ENCODE measurements around the gene LENG1.
"Not testable (repeated sequence)": the region's sequence is repeated elsewhere in the genome, so short reads cannot be mapped to it uniquely, and the experiment has no call there.

LENG1 gene

GRCh38 chr19:54183431-54183830 lies 23.9 kb upstream of the LENG1 start:
- POLR2A ChIA-PET = interaction anchor here (0.8 kb wide), 1 partner anchor 8 kb away, joined by 3 read pairs; no protein-coding TSS in a partner anchor
- Histone ChIP-seq H3K36me3 (ENCODE audit: control insufficient read depth in 4 of 4, insufficient read depth in 4 of 4, low read length in 3 of 4) (peaks cover 9 to 69% (median 57%) of the 10 kb centered on the region in 4 experiments), H3K4me3 (ENCODE audit: control insufficient read depth in 1 of 7, extremely low read depth in 1 of 7, insufficient read depth in 4 of 7, low read depth in 2 of 7, low read length in 6 of 7) (no peak overlapping the region), H3K27ac (ENCODE audit: insufficient read depth in 1 of 2, low read depth in 1 of 2, low read length in 2 of 2, poor library complexity in 1 of 2, severe bottlenecking in 2 of 2) (peak overlapping the region in 1 of 2 experiments; percentile 25), H3K4me1 (ENCODE audit: control extremely low read depth in 1 of 4, control insufficient read depth in 4 of 4, insufficient read depth in 4 of 4, low read length in 3 of 4) (peaks cover 4 to 33% (median 27%) of the 10 kb centered on the region in 4 experiments), H3K27me3 (replicated peaks in 2 of 5; ENCODE audit: control insufficient read depth in 4 of 5, insufficient read depth in 5 of 5, low read length in 4 of 5) (no peaks in the 10 kb centered on the region), H3K9me3 (ENCODE audit: control extremely low read depth in 1 of 5, control insufficient read depth in 4 of 5, insufficient read depth in 2 of 5, low read depth in 1 of 5, low read length in 4 of 5) (no peaks in the 10 kb centered on the region)
- CTCF ChIA-PET = interaction anchor here (1.1 to 2.2 kb wide), 3 partner anchors 13 to 49 kb away, joined by 3 to 8 read pairs (median 3); no protein-coding TSS in a partner anchor
- WGBS (ENCODE audit: insufficient coverage) = 93% methylated on average over 11 of the region's 11 CpGs
- DNase-seq = no peak

DNA sequence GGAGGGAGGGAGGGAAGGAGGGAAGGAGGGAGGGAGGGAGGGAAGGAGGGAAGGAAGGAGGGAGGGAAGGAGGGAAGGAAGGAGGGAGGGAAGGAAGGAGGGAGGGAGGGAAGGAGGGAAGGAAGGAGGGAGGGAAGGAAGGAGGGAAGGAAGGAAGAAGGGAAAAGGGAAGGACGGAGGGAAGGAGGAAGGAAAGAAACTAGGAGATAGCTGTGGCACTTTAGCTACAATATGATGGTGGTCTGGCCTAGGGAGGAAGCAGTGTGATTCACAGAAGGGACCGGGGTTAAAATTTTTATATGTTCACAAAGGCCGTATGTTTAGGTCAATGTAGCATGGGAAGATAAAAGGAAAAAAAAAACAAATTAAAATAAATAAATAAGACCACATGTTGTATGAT lies 22.4 kb upstream of the LENG1 start:
- H3K4me3 ChIP-seq (ENCODE audit: control insufficient read depth in 1 of 7, extremely low read depth in 1 of 7, insufficient read depth in 4 of 7, low read depth in 2 of 7, low read length in 6 of 7); DNase-seq; H3K27ac ChIP-seq (ENCODE audit: insufficient read depth in 1 of 2, low read depth in 1 of 2, low read length in 2 of 2, poor library complexity in 1 of 2, severe bottlenecking in 2 of 2); POLR2A ChIA-PET; H3K27me3 ChIP-seq (replicated peaks in 2 of 5; ENCODE audit: control insufficient read depth in 4 of 5, insufficient read depth in 5 of 5, low read length in 4 of 5); H3K9me3 ChIP-seq (ENCODE audit: control extremely low read depth in 1 of 5, control insufficient read depth in 4 of 5, insufficient read depth in 2 of 5, low read depth in 1 of 5, low read length in 4 of 5); CTCF ChIA-PET: not testable (repeated sequence)
- Histone ChIP-seq H3K36me3 (ENCODE audit: control insufficient read depth in 4 of 4, insufficient read depth in 4 of 4, low read length in 3 of 4) (peaks cover 9 to 71% (median 59%) of the 10 kb centered on the region in 4 experiments), H3K4me1 (ENCODE audit: control extremely low read depth in 1 of 4, control insufficient read depth in 4 of 4, insufficient read depth in 4 of 4, low read length in 3 of 4) (peaks cover 0 to 18% (median 13%) of the 10 kb centered on the region in 4 experiments)
- 92% methylated on average over 1 of the region's 3 CpGs for WGBS (ENCODE audit: insufficient coverage)

DNA sequence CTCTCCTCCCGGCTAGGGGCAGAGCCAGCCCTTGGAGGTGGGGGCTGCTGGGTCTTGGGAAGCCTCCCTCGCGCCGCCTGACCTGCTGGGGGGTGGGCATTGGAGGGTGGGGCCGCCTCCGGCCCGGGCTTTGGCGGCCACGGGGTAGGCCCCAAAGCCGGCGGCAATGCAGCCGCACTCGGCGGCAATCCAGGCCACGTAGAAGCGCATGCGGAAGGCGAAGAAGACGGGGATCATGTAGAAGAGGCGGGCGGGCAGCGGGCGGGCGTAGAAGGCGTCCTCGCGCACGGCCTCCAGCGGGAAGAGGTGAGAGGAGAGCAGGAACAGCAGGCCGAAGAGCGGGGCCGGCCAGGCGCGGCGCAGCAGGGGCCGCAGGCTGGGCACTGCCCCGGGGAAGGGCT lies 21.2 kb upstream of the LENG1 start:
- no peaks in the 10 kb centered on the region for H3K9me3 ChIP-seq (ENCODE audit: control extremely low read depth in 1 of 5, control insufficient read depth in 4 of 5, insufficient read depth in 2 of 5, low read depth in 1 of 5, low read length in 4 of 5)
- over 99% methylated on average over 25 of the region's 37 CpGs for WGBS (ENCODE audit: insufficient coverage)
- peak overlapping the region in 1 of 2 experiments; percentile 35 for H3K27ac ChIP-seq (ENCODE audit: insufficient read depth in 1 of 2, low read depth in 1 of 2, low read length in 2 of 2, poor library complexity in 1 of 2, severe bottlenecking in 2 of 2)
- peaks cover 8 to 72% (median 51%) of the 10 kb centered on the region in 4 experiments for H3K36me3 ChIP-seq (ENCODE audit: control insufficient read depth in 4 of 4, insufficient read depth in 4 of 4, low read length in 3 of 4)
- H3K27me3 ChIP-seq (replicated peaks in 2 of 5; ENCODE audit: control insufficient read depth in 4 of 5, insufficient read depth in 5 of 5, low read length in 4 of 5) = no peaks in the 10 kb centered on the region
- no peak for DNase-seq
- ChIA-PET POLR2A (no interaction called here), CTCF (interaction anchor here (1.1 to 1.6 kb wide), 3 partner anchors 9 to 52 kb away, joined by 3 to 7 read pairs (median 6); partner anchors contain the start of gene MBOAT7)
- H3K4me3 ChIP-seq (ENCODE audit: control insufficient read depth in 1 of 7, extremely low read depth in 1 of 7, insufficient read depth in 4 of 7, low read depth in 2 of 7, low read length in 6 of 7) = no peak overlapping the region
- peaks cover 0 to 15% (median 11%) of the 10 kb centered on the region in 4 experiments for H3K4me1 ChIP-seq (ENCODE audit: control extremely low read depth in 1 of 4, control insufficient read depth in 4 of 4, insufficient read depth in 4 of 4, low read length in 3 of 4)

GRCh38 chr19:54179921-54180461 lies 20.5 kb upstream of the LENG1 start:
- DNase-seq = peak; percentile 57 to 91 (median 87)
- Histone ChIP-seq H3K4me3 (ENCODE audit: control insufficient read depth in 1 of 7, extremely low read depth in 1 of 7, insufficient read depth in 4 of 7, low read depth in 2 of 7, low read length in 6 of 7) (no peak overlapping the region), H3K27ac (ENCODE audit: insufficient read depth in 1 of 2, low read depth in 1 of 2, low read length in 2 of 2, poor library complexity in 1 of 2, severe bottlenecking in 2 of 2) (peak overlapping the region in 1 of 2 experiments; percentile 35), H3K36me3 (ENCODE audit: control insufficient read depth in 4 of 4, insufficient read depth in 4 of 4, low read length in 3 of 4) (peaks cover 5 to 73% (median 48%) of the 10 kb centered on the region in 4 experiments), H3K27me3 (replicated peaks in 2 of 5; ENCODE audit: control insufficient read depth in 4 of 5, insufficient read depth in 5 of 5, low read length in 4 of 5) (no peaks in the 10 kb centered on the region), H3K9me3 (ENCODE audit: control extremely low read depth in 1 of 5, control insufficient read depth in 4 of 5, insufficient read depth in 2 of 5, low read depth in 1 of 5, low read length in 4 of 5) (no peaks in the 10 kb centered on the region), H3K4me1 (ENCODE audit: control extremely low read depth in 1 of 4, control insufficient read depth in 4 of 4, insufficient read depth in 4 of 4, low read length in 3 of 4) (peaks cover 0 to 15% (median 11%) of the 10 kb centered on the region in 4 experiments)
- WGBS (ENCODE audit: insufficient coverage) = 77% methylated on average over 10 of the region's 10 CpGs
- ChIA-PET CTCF (interaction anchor here (1.1 to 1.6 kb wide), 3 partner anchors 9 to 52 kb away, joined by 3 to 7 read pairs (median 6); partner anchors contain the start of gene MBOAT7), POLR2A (interaction anchor here (1.0 kb wide), 1 partner anchor 43 kb away, joined by 3 read pairs; the partner anchor contains the start of gene CNOT3)

- H3K27me3 ChIP-seq (replicated peaks in 2 of 5; ENCODE audit: control insufficient read depth in 4 of 5, insufficient read depth in 5 of 5, low read length in 4 of 5) = no peaks in the 10 kb centered on the region
- H3K27ac ChIP-seq (ENCODE audit: insufficient read depth in 1 of 2, low read depth in 1 of 2, low read length in 2 of 2, poor library complexity in 1 of 2, severe bottlenecking in 2 of 2) = peak overlapping the region; percentile 35 to 42
- POLR2A ChIA-PET = interaction anchor here (1.0 kb wide), 1 partner anchor 42 kb away, joined by 3 read pairs; the partner anchor contains the start of gene CNOT3
- no peak for DNase-seq
- H3K4me1 ChIP-seq (ENCODE audit: control extremely low read depth in 1 of 4, control insufficient read depth in 4 of 4, insufficient read depth in 4 of 4, low read length in 3 of 4) = peaks cover 0 to 15% (median 11%) of the 10 kb centered on the region in 4 experiments
- no peak overlapping the region for H3K4me3 ChIP-seq (ENCODE audit: control insufficient read depth in 1 of 7, extremely low read depth in 1 of 7, insufficient read depth in 4 of 7, low read depth in 2 of 7, low read length in 6 of 7)
- 93% methylated on average over 8 of the region's 10 CpGs for WGBS (ENCODE audit: insufficient coverage)
- no peaks in the 10 kb centered on the region for H3K9me3 ChIP-seq (ENCODE audit: control extremely low read depth in 1 of 5, control insufficient read depth in 4 of 5, insufficient read depth in 2 of 5, low read depth in 1 of 5, low read length in 4 of 5)
- peaks cover 5 to 73% (median 48%) of the 10 kb centered on the region in 4 experiments for H3K36me3 ChIP-seq (ENCODE audit: control insufficient read depth in 4 of 4, insufficient read depth in 4 of 4, low read length in 3 of 4)
- CTCF ChIA-PET = interaction anchor here (1.1 to 1.6 kb wide), 3 partner anchors 9 to 53 kb away, joined by 3 to 7 read pairs (median 6); partner anchors contain the start of gene MBOAT7
Observed at GRCh38 chr19:54179262-54179852, 19.8 kb upstream of the LENG1 start.

DNA sequence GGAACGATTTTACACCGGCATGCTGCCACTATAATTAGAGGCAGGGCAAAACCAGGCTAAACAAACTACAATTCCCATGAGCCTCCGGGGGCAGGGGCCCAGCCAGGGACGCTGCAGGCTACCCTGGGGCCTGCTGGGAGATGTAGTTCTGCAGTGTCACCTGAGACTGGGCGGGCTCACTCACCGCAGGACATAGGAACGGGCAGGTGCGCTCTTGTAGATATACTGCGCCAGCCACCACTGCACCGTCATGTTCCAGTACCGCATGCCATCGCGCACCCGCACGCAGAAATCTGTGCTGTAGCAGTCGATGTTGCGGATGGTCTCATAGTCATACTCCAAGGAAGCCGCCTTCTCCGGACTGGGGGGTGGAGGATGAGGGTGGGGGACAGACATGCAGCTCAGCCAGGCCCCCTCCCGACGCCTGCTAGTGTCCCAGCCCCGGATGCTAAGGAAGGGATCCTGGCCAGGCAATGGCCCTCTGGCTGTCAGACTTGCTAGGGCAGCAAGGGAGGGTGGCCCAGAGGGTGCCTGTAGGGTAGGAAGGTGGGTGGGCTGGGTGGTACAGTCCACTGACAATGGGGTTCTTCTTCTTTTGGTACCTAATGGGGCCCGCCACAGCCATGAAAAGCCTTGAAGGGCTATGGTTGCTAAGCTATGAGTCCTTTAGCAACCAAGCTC lies 19.2 kb upstream of the LENG1 start:
- H3K27me3 ChIP-seq (replicated peaks in 2 of 5; ENCODE audit: control insufficient read depth in 4 of 5, insufficient read depth in 5 of 5, low read length in 4 of 5) = no peaks in the 10 kb centered on the region
- no peak overlapping the region for H3K27ac ChIP-seq (ENCODE audit: insufficient read depth in 1 of 2, low read depth in 1 of 2, low read length in 2 of 2, poor library complexity in 1 of 2, severe bottlenecking in 2 of 2)
- no peak overlapping the region for H3K4me3 ChIP-seq (ENCODE audit: control insufficient read depth in 1 of 7, extremely low read depth in 1 of 7, insufficient read depth in 4 of 7, low read depth in 2 of 7, low read length in 6 of 7)
- peak in 2 of 3 donors; percentile 30 to 31 for DNase-seq
- 90% methylated on average over 18 of the region's 23 CpGs for WGBS (ENCODE audit: insufficient coverage)
- ChIA-PET POLR2A (interaction anchor here (1.0 kb wide), 1 partner anchor 42 kb away, joined by 3 read pairs; the partner anchor contains the start of gene CNOT3), CTCF (interaction anchor here (1.6 kb wide), 2 partner anchors 9 to 11 kb away, joined by 6 to 7 read pairs; partner anchors contain the start of gene MBOAT7)
- peaks cover 0 to 16% (median 13%) of the 10 kb centered on the region in 4 experiments for H3K4me1 ChIP-seq (ENCODE audit: control extremely low read depth in 1 of 4, control insufficient read depth in 4 of 4, insufficient read depth in 4 of 4, low read length in 3 of 4)
- H3K36me3 ChIP-seq (ENCODE audit: control insufficient read depth in 4 of 4, insufficient read depth in 4 of 4, low read length in 3 of 4) = peaks cover 5 to 71% (median 44%) of the 10 kb centered on the region in 4 experiments
- H3K9me3 ChIP-seq (ENCODE audit: control extremely low read depth in 1 of 5, control insufficient read depth in 4 of 5, insufficient read depth in 2 of 5, low read depth in 1 of 5, low read length in 4 of 5) = no peaks in the 10 kb centered on the region

Data from common myeloid progenitor, CD34-positive (primary cell).